MM.1S (cell line): ENCODE data around the gene MGAT5.

Experiments
- EZH2 ChIP-seq: fragments of 300-600 bp; sonication (generic); optimal IDR thresholded peaks from 2 replicates; pipeline ENCODE3; 2017; ENCODE audit warnings: low read depth, mild to moderate bottlenecking, antibody characterized with exemption, low read length, mixed read lengths
- EZH2phosphoT487 ChIP-seq: fragments of 300-600 bp; sonication (generic); IDR thresholded peaks from 2 replicates; pipeline ENCODE4 v1.6.1; 2018; ENCODE audit warnings: antibody characterized with exemption, low read length
- TF ChIP-seq, protein P1 (sequence below): fragments of 300-600 bp; sonication (generic); IDR thresholded peaks from 2 replicates; pipeline ENCODE4 v1.5.1; 2016; ENCODE audit warnings: antibody characterized with exemption, low read length, mixed read lengths

DNA sequence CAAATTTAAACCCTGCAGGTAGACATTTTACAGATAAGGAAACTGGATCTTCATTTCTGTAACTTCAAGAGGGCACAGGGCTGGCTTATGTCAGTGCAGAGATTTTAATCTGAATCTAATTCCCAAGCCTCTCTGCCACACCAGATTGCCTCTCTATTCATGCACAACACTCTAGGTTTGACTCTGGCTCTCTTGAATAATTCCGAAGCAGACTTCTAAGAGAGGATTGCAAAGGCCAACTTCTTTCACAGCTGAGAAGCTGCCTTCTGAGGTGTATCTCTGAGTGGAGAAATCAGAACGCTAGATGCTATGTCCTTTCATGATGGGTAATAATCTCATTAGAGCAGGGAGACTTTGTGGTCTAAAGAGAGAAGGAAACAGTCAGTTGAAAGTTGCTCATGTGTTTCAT is 20.1 kb upstream of the MGAT5 start:
- TF ChIP-seq EZH2phosphoT487, result no peak
- TF ChIP-seq, protein P1, sequence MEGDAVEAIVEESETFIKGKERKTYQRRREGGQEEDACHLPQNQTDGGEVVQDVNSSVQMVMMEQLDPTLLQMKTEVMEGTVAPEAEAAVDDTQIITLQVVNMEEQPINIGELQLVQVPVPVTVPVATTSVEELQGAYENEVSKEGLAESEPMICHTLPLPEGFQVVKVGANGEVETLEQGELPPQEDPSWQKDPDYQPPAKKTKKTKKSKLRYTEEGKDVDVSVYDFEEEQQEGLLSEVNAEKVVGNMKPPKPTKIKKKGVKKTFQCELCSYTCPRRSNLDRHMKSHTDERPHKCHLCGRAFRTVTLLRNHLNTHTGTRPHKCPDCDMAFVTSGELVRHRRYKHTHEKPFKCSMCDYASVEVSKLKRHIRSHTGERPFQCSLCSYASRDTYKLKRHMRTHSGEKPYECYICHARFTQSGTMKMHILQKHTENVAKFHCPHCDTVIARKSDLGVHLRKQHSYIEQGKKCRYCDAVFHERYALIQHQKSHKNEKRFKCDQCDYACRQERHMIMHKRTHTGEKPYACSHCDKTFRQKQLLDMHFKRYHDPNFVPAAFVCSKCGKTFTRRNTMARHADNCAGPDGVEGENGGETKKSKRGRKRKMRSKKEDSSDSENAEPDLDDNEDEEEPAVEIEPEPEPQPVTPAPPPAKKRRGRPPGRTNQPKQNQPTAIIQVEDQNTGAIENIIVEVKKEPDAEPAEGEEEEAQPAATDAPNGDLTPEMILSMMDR, result no peak
- no peak for TF ChIP-seq EZH2
